ENCODE results near the gene ST8SIA3. TPM values are rescaled to one million over a fixed set of nuclear protein-coding genes. Genes with fewer than 3 reads are reported as not detected.

Gene ST8SIA3, protein sequence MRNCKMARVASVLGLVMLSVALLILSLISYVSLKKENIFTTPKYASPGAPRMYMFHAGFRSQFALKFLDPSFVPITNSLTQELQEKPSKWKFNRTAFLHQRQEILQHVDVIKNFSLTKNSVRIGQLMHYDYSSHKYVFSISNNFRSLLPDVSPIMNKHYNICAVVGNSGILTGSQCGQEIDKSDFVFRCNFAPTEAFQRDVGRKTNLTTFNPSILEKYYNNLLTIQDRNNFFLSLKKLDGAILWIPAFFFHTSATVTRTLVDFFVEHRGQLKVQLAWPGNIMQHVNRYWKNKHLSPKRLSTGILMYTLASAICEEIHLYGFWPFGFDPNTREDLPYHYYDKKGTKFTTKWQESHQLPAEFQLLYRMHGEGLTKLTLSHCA
- total RNA-seq: 10 to 100 TPM in 1 of 6 donors, 1 to 10 TPM in 4, under 1 TPM in 1; 0.87 to 17.3 (median 3.3) TPM
- 10 to 100 TPM in 1 of 2 donors, 1 to 10 TPM in 1; 4.3 to 14.3 TPM for polyA plus RNA-seq

- Histone ChIP-seq H3K36me3 (no peaks in the 10 kb centered on the region), H3K4me3 (peak within 1 kb of the TSS in 2 of 4 donors; percentile 22 to 35), H3K4me1 (no peaks in the 10 kb centered on the region), H3K27ac (peak within 1 kb of the TSS in 1 of 4 donors; percentile 57), H3K9me3 (no peaks in the 10 kb centered on the region), H3K27me3 (peaks cover 0 to 21% (median 0%) of the 10 kb centered on the region in 4 donors)
- intact Hi-C loops (cut with DNase I): no loop called here
- peak in 2 of 4 donors; percentile 11 to 29 for ATAC-seq
- DNase-seq: no peak
- WGBS, 2 donors: 2% methylated on average over 33 to 38 of the region's 38 CpGs
- FAIRE-seq: no peak
- TF ChIP-seq CTCF (IDR thresholded peaks at IDR 0.05): no peak
Observed at GRCh38 chr18:57352271-57352701, at the start of gene ST8SIA3. Gene ST8SIA3, plus strand, starts transcription at chr18:57352557. Its CDS starts 290 bp downstream, at chr18:57352847.

GRCh38 chr18:57311472-57311871 is 40.9 kb upstream of the ST8SIA3 start:
- no peaks in the 10 kb centered on the region for H3K9me3 ChIP-seq
- no peaks in the 10 kb centered on the region for H3K27me3 ChIP-seq
- TF ChIP-seq CTCF (IDR thresholded peaks at IDR 0.05): no peak
- H3K4me3 ChIP-seq: no peak overlapping the region
- no peak overlapping the region for H3K27ac ChIP-seq
- no peaks in the 10 kb centered on the region for H3K4me1 ChIP-seq
- 54 to 67% methylated on average over 4 of the region's 4 CpGs for WGBS, 2 donors
- intact Hi-C loops (cut with DNase I): no loop called here
- DNase-seq (no peak), ATAC-seq (no peak), FAIRE-seq (no peak)
- H3K36me3 ChIP-seq: no peaks in the 10 kb centered on the region

GRCh38 chr18:57312346-57313144 is 39.8 kb upstream of the ST8SIA3 start:
- ATAC-seq (no peak), FAIRE-seq (no peak), DNase-seq (no peak)
- no peaks in the 10 kb centered on the region for H3K36me3 ChIP-seq
- intact Hi-C loops (cut with DNase I): no loop called here
- WGBS, 2 donors: 61 to 68% methylated on average over 3 of the region's 3 CpGs
- H3K9me3 ChIP-seq: no peaks in the 10 kb centered on the region
- H3K4me1 ChIP-seq: no peaks in the 10 kb centered on the region
- no peak for TF ChIP-seq CTCF (IDR thresholded peaks at IDR 0.05)
- H3K27ac ChIP-seq: no peak overlapping the region
- H3K4me3 ChIP-seq: no peak overlapping the region
- H3K27me3 ChIP-seq: no peaks in the 10 kb centered on the region

DNA sequence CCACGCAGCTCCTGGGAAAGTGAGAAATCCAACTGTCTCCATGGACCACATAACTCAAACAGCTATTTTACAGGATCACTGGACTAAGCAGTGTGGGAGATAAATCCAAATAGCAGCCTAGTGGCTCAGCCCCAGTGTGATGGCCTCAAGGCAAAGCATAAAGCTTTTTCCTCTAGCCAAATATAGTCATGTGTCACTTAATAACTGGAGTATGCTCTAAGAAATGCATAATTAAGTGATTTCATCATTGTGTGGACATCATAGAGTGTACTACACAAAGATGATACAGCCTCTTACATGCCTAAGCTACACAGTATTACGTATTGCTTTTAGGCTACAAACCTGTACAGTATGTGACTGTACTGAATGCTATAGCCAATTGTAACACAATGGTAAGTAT is 31.8 kb upstream of the ST8SIA3 start:
- H3K27ac ChIP-seq: no peak overlapping the region
- intact Hi-C loops (cut with DNase I): no loop called here
- no peaks in the 10 kb centered on the region for H3K4me1 ChIP-seq
- H3K27me3 ChIP-seq: no peaks in the 10 kb centered on the region
- H3K36me3 ChIP-seq: no peaks in the 10 kb centered on the region
- TF ChIP-seq CTCF (IDR thresholded peaks at IDR 0.05): no peak
- 62 to 64% methylated on average over 2 of the region's 2 CpGs for WGBS, 2 donors
- no peaks in the 10 kb centered on the region for H3K9me3 ChIP-seq
- no peak overlapping the region for H3K4me3 ChIP-seq
- DNase-seq (no peak), ATAC-seq (no peak), FAIRE-seq (no peak)
